CD4-positive, alpha-beta memory T cell (primary cell): ENCODE data around the gene IL17RE. TPM values are rescaled to one million over a fixed set of nuclear protein-coding genes. Genes with fewer than 3 reads are reported as not detected.
A peak's percentile ranks its signal among the peaks of the same experiment; 100 is the strongest.

Source experiments
- CTCF ChIA-PET: fragments of 350-600 bp; sonication (Branson Sonifier 250); formaldehyde crosslinking; loops from one replicate; lab custom pipeline; 2021; ENCODE audit warnings: inconsistent platforms; ENCODE audit not compliant: partially characterized antibody; lab: Charles Lee
- POLR2A ChIA-PET: fragments of 350-600 bp; sonication (Branson Sonifier 250); formaldehyde crosslinking; loops from one replicate; lab custom pipeline; 2021; ENCODE audit not compliant: partially characterized antibody; lab: Charles Lee
- DNase-seq, 5 donors: peaks; one replicate each; pipeline versions ENCODE4 v3.0.0 to v3.0.0-alpha.2; 2020 to 2022; ENCODE audit warnings: mixed read lengths in 1 of 5
- H3K27ac ChIP-seq: one replicate; pipeline ENCODE4 v1.7.0; 2013; ENCODE audit warnings: low read depth, low read length
- H3K27me3 ChIP-seq: 2 replicates; pipeline ENCODE4 v1.7.0; 2013; ENCODE audit warnings: mild to moderate bottlenecking, low read length, moderate library complexity; ENCODE audit not compliant: insufficient read depth
- H3K36me3 ChIP-seq: 2 replicates; pipeline ENCODE4 v1.7.0; 2013; ENCODE audit warnings: mild to moderate bottlenecking, low read length, moderate library complexity; ENCODE audit not compliant: insufficient read depth
- H3K4me1 ChIP-seq: 2 replicates; pipeline ENCODE4 v1.7.0; 2013; ENCODE audit warnings: mild to moderate bottlenecking, low read length, moderate library complexity; ENCODE audit not compliant: insufficient read depth
- H3K4me3 ChIP-seq, 2 donors: one replicate each; pipeline ENCODE4 v1.7.0; 2013; ENCODE audit warnings: low read length in 2 of 2, mild to moderate bottlenecking in 1 of 2
- H3K9me3 ChIP-seq, 2 donors: one replicate each; pipeline ENCODE4 v1.7.0; 2013; ENCODE audit warnings: low read length in 2 of 2, control low read depth in 1 of 2; ENCODE audit not compliant: control insufficient read depth in 1 of 2
- H3K27ac Mint-ChIP-seq, 7 donors: one replicate each; pipeline ENCODE4 v1.8.0; 2020 to 2021; ENCODE audit warnings: mixed read lengths in 7 of 7, mild to moderate bottlenecking in 6 of 7, inconsistent platforms in 3 of 7, moderate library complexity in 3 of 7
- H3K27me3 Mint-ChIP-seq, 2 donors: one replicate each; pipeline ENCODE4 v1.8.0; 2020 to 2021; ENCODE audit warnings: mixed read lengths in 2 of 2
- H3K36me3 Mint-ChIP-seq, 2 donors: one replicate each; pipeline ENCODE4 v1.8.0; 2020 to 2021; ENCODE audit warnings: mixed read lengths in 2 of 2, inconsistent platforms in 1 of 2, mild to moderate bottlenecking in 1 of 2
- H3K4me1 Mint-ChIP-seq, 4 donors: one replicate each; pipeline ENCODE4 v1.8.0; 2020 to 2021; ENCODE audit warnings: mixed read lengths in 4 of 4, mild to moderate bottlenecking in 1 of 4
- H3K4me3 Mint-ChIP-seq, 8 donors: one replicate each; pipeline ENCODE4 v1.8.0; 2020 to 2021; ENCODE audit warnings: mixed read lengths in 8 of 8, mild to moderate bottlenecking in 7 of 8, moderate library complexity in 6 of 8, inconsistent platforms in 3 of 8
- H3K9me3 Mint-ChIP-seq, 8 donors: one replicate each; pipeline ENCODE4 v1.8.0; 2020 to 2021; ENCODE audit warnings: mixed read lengths in 8 of 8, mild to moderate bottlenecking in 5 of 8, inconsistent platforms in 3 of 8, moderate library complexity in 1 of 8
- intact Hi-C: fragments of 100-400 bp; cut with micrococcal nuclease; formaldehyde crosslinking; loops from one replicate; pipeline ENCODE4 v1.15.1; 2023
- polyA plus RNA-seq, 2 donors: library from polyadenylated mRNA; unstranded; fragments of 300-500 nt; fragmentation: Illumina TruSeq; gene quantifications; one replicate each; pipeline ENCODE4 v1.2.3, GENCODE V29; 2021
- total RNA-seq, 2 experiments: library from RNA; stranded (reverse); gene quantifications; one replicate each; pipeline ENCODE4 v1.2.3, GENCODE V29; 2021

Gene IL17RE
- total and polyA plus RNA-seq, 4 experiments from 2014 or later: 0.65 to 2.4 (median 1.6) TPM

GRCh38 chr3:9881441-9881840, 21.2 kb upstream of the IL17RE start:
- Mint-ChIP-seq H3K4me3 (no peak overlapping the region), H3K9me3 (no peaks in the 10 kb centered on the region), H3K36me3 (no peaks in the 10 kb centered on the region), H3K27me3 (peaks cover 0 to 2% of the 10 kb centered on the region in 2 donors), H3K4me1 (no peaks in the 10 kb centered on the region), H3K27ac (no peak overlapping the region)
- Histone ChIP-seq H3K9me3 (no peaks in the 10 kb centered on the region), H3K4me1 (no peaks in the 10 kb centered on the region), H3K27me3 (no peaks in the 10 kb centered on the region), H3K27ac (no peak overlapping the region), H3K36me3 (no peaks in the 10 kb centered on the region), H3K4me3 (no peak overlapping the region)
- DNase-seq: no peak
- POLR2A ChIA-PET: no interaction called here
- CTCF ChIA-PET: interaction anchor here (0.7 kb wide), 2 partner anchors 62 to 279 kb away, joined by 3 read pairs; no protein-coding TSS in a partner anchor
- intact Hi-C loops: no loop called here

- H3K27me3 Mint-ChIP-seq: peaks cover 0 to 2% of the 10 kb centered on the region in 2 donors
- intact Hi-C loops: no loop called here
- ChIA-PET POLR2A (interaction anchor here (1.0 kb wide), 1 partner anchor 62 kb away, joined by 3 read pairs; no protein-coding TSS in a partner anchor), CTCF (interaction anchor here (0.8 to 1.6 kb wide), 3 partner anchors 30 to 451 kb away, joined by 3 to 4 read pairs (median 3); no protein-coding TSS in a partner anchor)
- H3K27ac ChIP-seq: no peak overlapping the region
- H3K9me3 ChIP-seq: no peaks in the 10 kb centered on the region
- no peaks in the 10 kb centered on the region for H3K36me3 Mint-ChIP-seq
- no peak for DNase-seq
- H3K4me1 Mint-ChIP-seq: no peaks in the 10 kb centered on the region
- no peaks in the 10 kb centered on the region for H3K9me3 Mint-ChIP-seq
- H3K27ac Mint-ChIP-seq: no peak overlapping the region
- no peak overlapping the region for H3K4me3 ChIP-seq
- H3K36me3 ChIP-seq: no peaks in the 10 kb centered on the region
- H3K4me1 ChIP-seq: no peaks in the 10 kb centered on the region
- no peak overlapping the region for H3K4me3 Mint-ChIP-seq
- H3K27me3 ChIP-seq: no peaks in the 10 kb centered on the region
Observed at GRCh38 chr3:9883706-9884554, 18.7 kb upstream of the IL17RE start.

GRCh38 chr3:9884555-9885165, 18.0 kb upstream of the IL17RE start:
- ChIA-PET CTCF (interaction anchor here (0.8 to 1.6 kb wide), 2 partner anchors 30 to 450 kb away, joined by 3 read pairs; no protein-coding TSS in a partner anchor), POLR2A (no interaction called here)
- H3K4me3 ChIP-seq: no peak overlapping the region
- no peaks in the 10 kb centered on the region for H3K36me3 ChIP-seq
- peaks cover under 1% of the 10 kb centered on the region for H3K4me1 ChIP-seq
- no peaks in the 10 kb centered on the region for H3K9me3 Mint-ChIP-seq
- H3K4me1 Mint-ChIP-seq: peaks cover 0 to 2% (median 0%) of the 10 kb centered on the region in 4 donors
- no peak for DNase-seq
- no peaks in the 10 kb centered on the region for H3K9me3 ChIP-seq
- H3K27me3 ChIP-seq: no peaks in the 10 kb centered on the region
- H3K4me3 Mint-ChIP-seq: no peak overlapping the region
- no peak overlapping the region for H3K27ac Mint-ChIP-seq
- no peak overlapping the region for H3K27ac ChIP-seq
- intact Hi-C loops: no loop called here
- no peaks in the 10 kb centered on the region for H3K36me3 Mint-ChIP-seq
- H3K27me3 Mint-ChIP-seq: peaks cover 0 to 2% of the 10 kb centered on the region in 2 donors

GRCh38 chr3:9886328-9886727, 16.3 kb upstream of the IL17RE start:
- H3K36me3 ChIP-seq: no peaks in the 10 kb centered on the region
- ChIA-PET POLR2A (no interaction called here), CTCF (no interaction called here)
- H3K27me3 ChIP-seq: no peaks in the 10 kb centered on the region
- Mint-ChIP-seq H3K9me3 (no peaks in the 10 kb centered on the region), H3K27ac (no peak overlapping the region), H3K4me1 (peaks cover 3 to 19% (median 5%) of the 10 kb centered on the region in 4 donors), H3K4me3 (no peak overlapping the region), H3K27me3 (peaks cover 0 to 2% of the 10 kb centered on the region in 2 donors), H3K36me3 (peaks cover 0 to 11% of the 10 kb centered on the region in 2 donors)
- no peak overlapping the region for H3K4me3 ChIP-seq
- peaks cover 10% of the 10 kb centered on the region for H3K4me1 ChIP-seq
- intact Hi-C loops: no loop called here
- no peaks in the 10 kb centered on the region for H3K9me3 ChIP-seq
- H3K27ac ChIP-seq: no peak overlapping the region
- no peak for DNase-seq

GRCh38 chr3:9887480-9887879, 15.2 kb upstream of the IL17RE start:
- ChIA-PET POLR2A (no interaction called here), CTCF (no interaction called here)
- Histone ChIP-seq H3K9me3 (no peaks in the 10 kb centered on the region), H3K27me3 (no peaks in the 10 kb centered on the region), H3K4me1 (peaks cover 20% of the 10 kb centered on the region), H3K36me3 (no peaks in the 10 kb centered on the region), H3K27ac (no peak overlapping the region), H3K4me3 (no peak overlapping the region)
- peaks cover 8 to 26% (median 12%) of the 10 kb centered on the region in 4 donors for H3K4me1 Mint-ChIP-seq
- intact Hi-C loops: no loop called here
- no peak for DNase-seq
- H3K4me3 Mint-ChIP-seq: no peak overlapping the region
- H3K36me3 Mint-ChIP-seq: peaks cover 3 to 15% of the 10 kb centered on the region in 2 donors
- H3K27ac Mint-ChIP-seq: no peak overlapping the region
- H3K9me3 Mint-ChIP-seq: no peaks in the 10 kb centered on the region
- peaks cover 0 to 2% of the 10 kb centered on the region in 2 donors for H3K27me3 Mint-ChIP-seq

- DNase-seq: no peak
- CTCF ChIA-PET: interaction anchor here (3.8 kb wide), 1 partner anchor 25 kb away, joined by 16 read pairs; no protein-coding TSS in a partner anchor
- H3K4me1 ChIP-seq: peaks cover 24% of the 10 kb centered on the region
- Mint-ChIP-seq H3K4me1 (peaks cover 14 to 37% (median 20%) of the 10 kb centered on the region in 4 donors), H3K4me3 (peak overlapping the region in 2 of 8 donors; percentile 6 to 15), H3K27ac (peak overlapping the region in 4 of 7 donors; percentile 42 to 99 (median 47)), H3K9me3 (no peaks in the 10 kb centered on the region), H3K36me3 (peaks cover 11 to 26% of the 10 kb centered on the region in 2 donors), H3K27me3 (peaks cover 0 to 2% of the 10 kb centered on the region in 2 donors)
- no peak overlapping the region for H3K27ac ChIP-seq
- peaks cover 8% of the 10 kb centered on the region for H3K36me3 ChIP-seq
- intact Hi-C loops: no loop called here
- H3K4me3 ChIP-seq: no peak overlapping the region
- POLR2A ChIA-PET: interaction anchor here (0.8 to 6.4 kb wide), 3 partner anchors 44 to 79 kb away, joined by 3 to 75 read pairs (median 7); partner anchors contain the start of gene CRELD1
- no peaks in the 10 kb centered on the region for H3K9me3 ChIP-seq
- H3K27me3 ChIP-seq: no peaks in the 10 kb centered on the region
Observed at GRCh38 chr3:9888540-9888939, 14.1 kb upstream of the IL17RE start.

- ChIA-PET POLR2A (interaction anchor here (0.8 to 6.4 kb wide), 13 partner anchors 12 to 359 kb away, joined by 3 to 75 read pairs (median 12); partner anchors contain the start of genes ARPC4, CRELD1, EMC3 and IL17RE), CTCF (interaction anchor here (3.1 to 3.8 kb wide), 3 partner anchors 25 to 57 kb away, joined by 16 to 23 read pairs (median 16); partner anchors contain the start of gene CRELD1)
- H3K36me3 Mint-ChIP-seq: peaks cover 18 to 33% of the 10 kb centered on the region in 2 donors
- H3K27ac ChIP-seq: peak overlapping the region; percentile 100
- no peaks in the 10 kb centered on the region for H3K9me3 Mint-ChIP-seq
- peaks cover 32% of the 10 kb centered on the region for H3K4me1 ChIP-seq
- H3K9me3 ChIP-seq: no peaks in the 10 kb centered on the region
- H3K27me3 Mint-ChIP-seq: no peaks in the 10 kb centered on the region
- H3K36me3 ChIP-seq: peaks cover 10% of the 10 kb centered on the region
- H3K4me3 Mint-ChIP-seq: peak overlapping the region in 5 of 8 donors; percentile 27 to 98 (median 96)
- peaks cover 17 to 45% (median 27%) of the 10 kb centered on the region in 4 donors for H3K4me1 Mint-ChIP-seq
- no peak overlapping the region for H3K4me3 ChIP-seq
- DNase-seq: no peak
- no peaks in the 10 kb centered on the region for H3K27me3 ChIP-seq
- intact Hi-C loops: no loop called here
- peak overlapping the region; percentile 30 to 100 (median 99) for H3K27ac Mint-ChIP-seq
Observed at GRCh38 chr3:9889405-9889804, 13.2 kb upstream of the IL17RE start.
